Astrocyte of the spinal cord (primary cell): Measurements from ENCODE around the gene HIC1.

Source experiments
- DNase-seq: peaks from one replicate; pipeline ENCODE4 v3.0.0; 2011; ENCODE audit warnings: low read depth, low spot score
- H3K4me3 ChIP-seq: 2 replicates; pipeline ENCODE4 v1.5.1; 2011; ENCODE audit warnings: low read depth, mild to moderate bottlenecking, low read length, moderate library complexity
- CTCF ChIP-seq: IDR thresholded peaks from 2 replicates; pipeline ENCODE4 v1.5.1; 2012; ENCODE audit warnings: low read depth, mild to moderate bottlenecking, low read length, inconsistent platforms
- in situ Hi-C: cut with HindIII; loops from 2 replicates; pipeline ENCODE4 v1.10.0; 2017; ENCODE audit warnings: low sequenced_read_pairs

Gene HIC1

DNA sequence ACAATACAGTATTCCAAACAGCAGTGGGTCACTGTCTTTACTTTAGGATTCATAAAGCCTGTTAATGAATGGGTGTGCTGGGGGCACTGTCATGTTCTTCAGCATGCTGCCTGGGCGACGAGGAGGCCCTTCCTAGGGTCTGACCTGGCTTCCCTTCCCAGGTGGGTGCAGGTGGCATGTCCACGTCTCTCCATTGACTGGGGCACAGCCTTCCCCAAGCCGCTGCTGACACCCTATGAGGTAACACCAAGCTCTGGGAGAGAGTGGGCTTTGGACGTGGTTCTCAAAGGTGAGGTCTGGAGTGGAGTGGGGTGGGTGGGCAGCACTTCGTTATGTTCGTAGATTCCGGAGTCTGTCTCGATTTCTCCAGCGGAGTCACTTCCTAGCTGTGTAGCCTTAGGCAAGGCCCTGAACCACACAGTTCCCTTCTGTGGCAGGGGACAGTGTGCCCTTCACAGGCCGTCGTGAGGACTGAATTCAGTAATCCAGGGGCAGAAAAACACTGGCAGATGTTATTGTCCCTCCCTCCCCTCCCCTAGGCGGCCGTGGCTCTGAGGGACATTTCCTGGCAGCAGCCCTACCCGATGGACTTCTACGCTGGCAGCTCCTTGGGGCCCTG lies 13.9 kb upstream of the HIC1 start:
- DNase-seq = no peak

GRCh38 chr17:2041561-2042389 lies 13.1 kb upstream of the HIC1 start, which contains the start of gene OVCA2:
TSS of gene OVCA2 (plus strand) at chr17:2042022. CDS start at chr17:2042048, 26 bp downstream.
- TF ChIP-seq CTCF = peak; percentile 59
- DNase-seq = peak; percentile 95
- in situ Hi-C loops = loop anchor here (25.0 kb wide), 1 partner anchor 129 kb away; no protein-coding TSS in a partner anchor
- H3K4me3 ChIP-seq = peak within 1 kb of the TSS; percentile 80

More for the DNA sequence above, 13.9 kb upstream of the HIC1 start:
- in situ Hi-C loops = loop anchor here (25.0 kb wide), 1 partner anchor 129 kb away; no protein-coding TSS in a partner anchor
- H3K4me3 ChIP-seq = peak overlapping the region; percentile 80
- TF ChIP-seq CTCF = no peak

DNA sequence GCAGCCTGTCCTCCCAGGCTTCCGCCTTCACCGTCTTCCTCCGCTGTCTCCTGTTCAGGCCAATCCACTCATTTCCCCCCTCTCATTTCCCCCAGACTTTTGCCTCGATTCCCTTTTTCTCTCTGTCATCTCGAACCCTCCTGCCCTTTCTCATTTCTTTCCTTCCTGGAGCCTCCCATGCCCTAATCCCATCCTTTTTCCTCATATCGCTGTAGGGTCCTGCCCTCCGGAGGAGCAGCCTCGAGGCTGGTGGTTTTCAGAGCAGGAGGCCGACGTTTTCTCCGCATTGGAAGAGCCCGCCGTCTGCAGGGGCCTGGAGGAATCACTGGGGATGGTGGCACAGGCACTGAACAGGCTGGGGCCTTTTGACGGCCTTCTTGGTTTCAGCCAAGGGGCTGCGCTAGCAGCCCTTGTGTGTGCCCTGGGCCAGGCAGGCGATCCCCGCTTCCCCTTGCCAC lies 12.5 kb upstream of the HIC1 start:
- in situ Hi-C loops = loop anchor here (25.0 kb wide), 1 partner anchor 130 kb away; no protein-coding TSS in a partner anchor
- peak overlapping the region; percentile 80 for H3K4me3 ChIP-seq
- TF ChIP-seq CTCF = peak; percentile 58
- DNase-seq = peak; percentile 46

DNA sequence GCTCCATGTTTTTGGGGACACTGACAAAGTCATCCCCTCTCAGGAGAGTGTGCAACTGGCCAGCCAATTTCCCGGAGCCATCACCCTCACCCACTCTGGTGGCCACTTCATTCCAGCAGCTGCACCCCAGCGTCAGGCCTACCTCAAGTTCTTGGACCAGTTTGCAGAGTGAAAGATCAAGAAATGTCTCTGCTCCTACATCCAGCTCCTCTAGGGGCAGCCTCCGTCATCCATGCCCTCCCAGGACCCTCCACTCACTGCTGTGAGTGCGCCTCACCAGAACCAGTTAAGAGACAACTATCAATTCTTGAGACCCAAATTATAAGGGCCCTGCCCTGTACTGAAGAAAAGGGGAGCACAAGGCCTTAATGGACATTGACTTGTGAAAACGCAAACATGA lies 12.0 kb upstream of the HIC1 start:
- H3K4me3 ChIP-seq = peak overlapping the region; percentile 80
- in situ Hi-C loops = loop anchor here (25.0 kb wide), 1 partner anchor 131 kb away; no protein-coding TSS in a partner anchor
- DNase-seq = no peak
- TF ChIP-seq CTCF = no peak

DNA sequence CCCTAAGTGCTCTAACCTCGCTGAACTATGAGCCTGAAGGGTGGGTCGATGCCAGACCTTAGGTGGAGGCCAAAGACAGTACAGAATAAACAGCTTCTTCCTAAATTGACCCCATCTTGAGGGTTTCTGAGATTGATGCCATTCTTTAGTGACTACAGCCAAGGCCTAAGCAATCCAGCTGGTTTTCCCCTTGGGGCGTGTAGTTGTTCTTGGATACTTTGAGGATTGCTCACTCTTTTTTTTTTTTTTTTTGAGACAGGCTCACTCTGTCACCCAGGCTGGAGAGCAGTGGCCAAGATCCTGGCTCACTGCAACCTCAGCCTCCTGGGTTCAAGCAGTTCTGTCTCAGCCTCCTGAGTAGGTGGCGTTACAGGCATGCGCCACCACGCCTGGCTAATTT lies 11.1 kb upstream of the HIC1 start:
- DNase-seq = peak; percentile 44
- no peak for TF ChIP-seq CTCF
- in situ Hi-C loops = loop anchor here (25.0 kb wide), 1 partner anchor 131 kb away; no protein-coding TSS in a partner anchor
- H3K4me3 ChIP-seq = no peak overlapping the region

- H3K4me3 ChIP-seq = no peak overlapping the region
- TF ChIP-seq CTCF = no peak
- in situ Hi-C loops = loop anchor here (25.0 kb wide), 1 partner anchor 132 kb away; no protein-coding TSS in a partner anchor
- DNase-seq = no peak
These were observed 10.5 kb upstream of the HIC1 start for GRCh38 chr17:2044263-2044894.
